ENCODE data around the gene UNC13B.
A peak's percentile ranks its signal among the peaks of the same experiment; 100 is the strongest.

DNA sequence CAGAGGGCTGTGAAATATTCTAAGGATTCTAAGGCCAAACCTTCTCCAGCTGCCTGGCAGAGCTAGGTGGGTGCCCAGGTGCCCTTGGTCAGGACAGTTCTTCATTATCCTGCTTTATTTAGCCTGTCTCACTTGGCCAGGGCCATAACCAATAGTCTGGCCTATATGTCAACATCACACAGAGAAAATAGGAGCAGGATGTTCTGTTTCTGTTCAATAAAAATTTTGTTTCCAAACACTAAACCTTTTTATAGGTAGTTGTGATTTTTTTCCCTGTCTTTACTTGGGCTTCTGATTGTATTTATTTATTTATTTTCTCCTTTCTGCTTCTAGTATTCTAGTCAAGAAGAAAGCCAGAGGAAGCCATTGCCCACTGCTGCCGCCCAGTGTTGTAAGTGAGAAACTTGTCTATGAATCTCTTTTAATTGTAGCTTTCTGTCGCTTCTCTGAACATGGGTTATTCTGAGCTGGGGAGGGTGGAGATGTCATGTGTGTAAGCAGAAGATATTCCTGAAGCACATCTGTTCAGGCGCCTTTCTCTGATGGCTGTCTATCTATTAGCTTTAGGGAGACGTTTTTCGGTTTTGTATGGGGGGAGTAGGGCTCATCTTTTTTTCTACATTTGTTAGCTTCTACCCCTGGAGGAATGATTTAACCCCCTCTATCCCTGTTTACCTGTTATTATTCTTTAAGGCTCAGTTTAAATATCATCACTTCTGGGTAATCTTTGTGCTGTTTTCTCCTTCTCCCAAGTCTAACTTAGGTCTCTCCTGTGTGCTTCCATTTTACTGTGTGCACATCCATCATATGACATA, 97.1 kb downstream of the UNC13B start:
- TF ChIP-seq POLR2A (IDR thresholded peaks at IDR 0.05; ENCODE audit: low read depth, low read length) (no peak), POLR2AphosphoS5 (IDR thresholded peaks at IDR 0.05; ENCODE audit: insufficient read depth, low read depth, low read length) (no peak), CTCF (IDR thresholded peaks at IDR 0.05; ENCODE audit: extremely low read depth in 1 of 2, insufficient read depth in 1 of 2, low read depth in 1 of 2, low read length in 2 of 2) (peak; percentile 55 to 67), EZH2 (IDR thresholded peaks at IDR 0.05; ENCODE audit: borderline replicate concordance, low read depth, low read length, severe bottlenecking) (no peak), GATA2 (IDR thresholded peaks at IDR 0.05; ENCODE audit: insufficient read depth, insufficient read length, low read depth, low read length) (no peak), MAX (IDR thresholded peaks at IDR 0.05; ENCODE audit: insufficient read depth, insufficient read length) (no peak), JUN (IDR thresholded peaks at IDR 0.05; ENCODE audit: borderline replicate concordance, insufficient read depth, insufficient read length, low read depth) (no peak), MYC (IDR thresholded peaks at IDR 0.05; ENCODE audit: low read depth, low read length) (no peak)

Data from endothelial cell of umbilical vein (primary cell).